Thyroid gland (tissue), 4 donors: Measurements from ENCODE around the gene EFR3B. TPM values are rescaled to one million over a fixed set of nuclear protein-coding genes. Genes with fewer than 3 reads are reported as not detected.
"Not testable (repeated sequence)": the region's sequence is repeated elsewhere in the genome, so short reads cannot be mapped to it uniquely, and the experiment has no call there.

Source experiments
- DNase-seq, 2 donors: peaks; one replicate each; pipeline ENCODE4 v3.0.0-alpha.2; 2019
- H3K27ac ChIP-seq, 3 donors: fragments of 200-600 bp; sonication (generic); 1 replicate in 2 of 3; 2 replicates in 1 of 3; pipeline ENCODE4 v1.5.1; 2016 to 2019; ENCODE audit warnings: mild to moderate bottlenecking in 1 of 3, moderate library complexity in 1 of 3
- H3K27me3 ChIP-seq: fragments of 200-600 bp; sonication (generic); one replicate; pipeline ENCODE4 v1.5.1; 2019
- H3K36me3 ChIP-seq, 2 donors: fragments of 200-600 bp; sonication (generic); one replicate each; pipeline ENCODE4 v1.5.1; 2016 to 2019
- H3K4me1 ChIP-seq, 2 donors: fragments of 200-600 bp; sonication (generic); one replicate each; pipeline ENCODE4 v1.5.1; 2017 to 2019
- H3K4me3 ChIP-seq, 3 donors: fragments of 200-600 bp; sonication (generic); replicated peaks in 1 of 3; 1 replicate in 2 of 3; 2 replicates in 1 of 3; pipeline ENCODE4 v1.5.1; 2016; ENCODE audit warnings: mild to moderate bottlenecking in 1 of 3
- H3K9me3 ChIP-seq: fragments of 200-600 bp; sonication (generic); one replicate; pipeline ENCODE4 v1.5.1; 2017
- CTCF ChIP-seq, 6 experiments: fragments of 200-600 bp in 3 of 6; fragments of 450-650 bp in 3 of 6; sonication (generic) in 3 of 6; IDR thresholded peaks; one replicate each; pipeline ENCODE4 v1.5.1; 2016 to 2019; ENCODE audit warnings: antibody characterized with exemption in 6 of 6, mild to moderate bottlenecking in 2 of 6, inconsistent platforms in 1 of 6, moderate library complexity in 1 of 6
- POLR2A ChIP-seq, 2 donors: fragments of 450-650 bp; IDR thresholded peaks; one replicate each; pipeline ENCODE4 v1.6.1; 2017; ENCODE audit warnings: antibody characterized with exemption in 2 of 2, mild to moderate bottlenecking in 2 of 2, moderate library complexity in 1 of 2
- WGBS, 2 donors: methylation state at CpG; one replicate each; pipeline ENCODE4 v1.1.5; 2017; 5-methylcytosine and 5-hydroxymethylcytosine counted together
- intact Hi-C: fragments of 100-400 bp; cut with DNase I; formaldehyde crosslinking; loops from one replicate; pipeline ENCODE4 v1.15.1; 2023
- total RNA-seq, 4 donors: library from RNA; depleted of rRNA; stranded (reverse); fragments of >200 nt; gene quantifications; one replicate each; pipeline ENCODE4 v1.2.3, GENCODE V29; 2016

The EFR3B gene
- total RNA-seq, 4 donors from 2014 or later = 17.3 to 21.5 (median 20.0) TPM

- Histone ChIP-seq H3K27me3 (no peaks in the 10 kb centered on the region), H3K36me3 (no peaks in the 10 kb centered on the region), H3K9me3 (no peaks in the 10 kb centered on the region), H3K4me1 (no peaks in the 10 kb centered on the region), H3K27ac (no peak overlapping the region), H3K4me3 (no peak overlapping the region)
- no peak for TF ChIP-seq POLR2A (IDR thresholded peaks at IDR 0.05)
- TF ChIP-seq CTCF (IDR thresholded peaks at IDR 0.05) = no peak
- intact Hi-C loops = no loop called here
- no peak for DNase-seq
- 84 to 94% methylated on average over 4 of the region's 4 CpGs for WGBS, 2 donors
These were observed 84.1 kb downstream of the EFR3B start for GRCh38 chr2:25125976-25126375.

DNA sequence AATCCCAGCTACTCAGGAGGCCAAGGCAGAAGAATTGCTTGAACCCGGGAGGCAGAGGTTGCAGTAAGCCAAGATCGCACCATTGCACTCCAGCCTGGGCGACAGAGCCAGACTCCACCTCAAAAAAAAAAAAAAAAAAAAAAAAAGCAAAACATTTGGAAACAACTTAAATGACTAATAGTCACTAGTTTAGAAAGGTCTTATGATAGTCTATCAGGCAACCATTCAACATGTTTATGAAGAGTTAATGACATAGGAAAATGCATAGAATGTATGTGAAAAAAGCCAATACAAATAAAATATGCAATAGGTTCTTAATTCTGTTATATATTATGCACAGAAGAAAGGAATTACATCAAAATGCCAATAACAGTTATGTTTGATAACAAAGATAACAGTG lies 85.2 kb downstream of the EFR3B start:
- H3K27ac ChIP-seq, H3K4me1 ChIP-seq, H3K27me3 ChIP-seq, H3K9me3 ChIP-seq, H3K4me3 ChIP-seq, H3K36me3 ChIP-seq, DNase-seq, intact Hi-C loops: not testable (repeated sequence)
- 83 to 84% methylated on average over 3 of the region's 3 CpGs for WGBS, 2 donors

GRCh38 chr2:25127646-25128045 lies 85.8 kb downstream of the EFR3B start:
- no peaks in the 10 kb centered on the region for H3K27me3 ChIP-seq
- no peaks in the 10 kb centered on the region for H3K9me3 ChIP-seq
- intact Hi-C loops = loop anchor here (2.0 kb wide), 1 partner anchor 151 kb away; no protein-coding TSS in a partner anchor
- DNase-seq = peak in 1 of 2 donors; percentile 20
- H3K27ac ChIP-seq = no peak overlapping the region
- peaks cover 0 to 4% of the 10 kb centered on the region in 2 donors for H3K36me3 ChIP-seq
- H3K4me3 ChIP-seq = no peak overlapping the region
- 54 to 81% methylated on average over 5 of the region's 5 CpGs for WGBS, 2 donors
- TF ChIP-seq CTCF (IDR thresholded peaks at IDR 0.05) = no peak
- TF ChIP-seq POLR2A (IDR thresholded peaks at IDR 0.05) = no peak
- no peaks in the 10 kb centered on the region for H3K4me1 ChIP-seq

DNA sequence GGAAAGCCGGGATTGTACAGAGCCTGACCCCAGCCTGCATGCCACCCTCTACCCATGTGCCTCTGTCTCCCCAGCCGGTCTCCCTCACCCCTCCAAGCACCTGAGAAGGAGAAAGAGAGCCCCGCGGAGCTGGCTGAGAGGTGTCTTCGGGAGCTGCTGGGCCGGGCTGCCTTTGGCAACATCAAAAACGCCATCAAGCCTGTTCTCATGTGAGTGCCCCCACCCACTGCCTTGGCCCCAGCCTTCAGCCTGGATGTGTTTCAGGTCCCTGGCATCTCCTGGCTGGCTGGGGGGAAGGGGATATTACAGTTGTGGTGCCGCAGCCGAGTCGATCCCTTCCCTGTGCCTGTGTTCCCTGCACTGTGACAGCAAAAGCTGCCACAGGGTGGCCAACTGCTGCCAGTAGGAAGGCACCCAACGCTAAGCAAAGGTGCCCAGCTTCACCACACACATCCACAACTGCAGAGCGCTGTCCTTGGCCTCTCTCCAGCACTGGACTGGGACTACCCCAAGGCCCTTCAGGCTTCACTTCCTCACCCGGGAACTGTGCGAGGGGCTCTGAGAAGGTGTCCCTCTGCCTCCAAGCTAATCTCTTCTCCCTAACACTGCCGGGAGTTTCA lies 88.1 kb downstream of the EFR3B start:
- Histone ChIP-seq H3K36me3 (peaks cover 0 to 13% of the 10 kb centered on the region in 2 donors), H3K4me3 (no peak overlapping the region), H3K9me3 (no peaks in the 10 kb centered on the region), H3K27me3 (no peaks in the 10 kb centered on the region), H3K4me1 (no peaks in the 10 kb centered on the region), H3K27ac (no peak overlapping the region)
- 90 to 91% methylated on average over 15 of the region's 15 CpGs for WGBS, 2 donors
- no peak for DNase-seq
- intact Hi-C loops = loop anchor here (2.0 kb wide), 1 partner anchor 153 kb away; no protein-coding TSS in a partner anchor
- no peak for TF ChIP-seq CTCF (IDR thresholded peaks at IDR 0.05)
- no peak for TF ChIP-seq POLR2A (IDR thresholded peaks at IDR 0.05)

DNA sequence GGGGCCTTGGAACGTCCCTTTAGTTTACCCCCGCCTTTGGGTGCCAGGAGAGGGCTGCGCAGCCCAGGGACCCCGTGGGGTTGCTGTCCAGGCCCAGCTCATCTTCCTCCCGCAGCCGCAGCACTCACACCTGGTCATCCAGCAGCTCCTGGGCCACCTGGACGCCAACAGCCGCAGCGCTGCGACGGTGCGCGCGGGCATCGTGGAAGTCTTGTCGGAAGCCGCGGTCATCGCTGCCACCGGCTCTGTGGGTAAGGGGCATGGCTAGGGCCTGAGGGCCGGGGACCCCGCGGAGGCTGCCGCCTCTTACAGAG lies 89.3 kb downstream of the EFR3B start:
- TF ChIP-seq POLR2A (IDR thresholded peaks at IDR 0.05) (no peak), CTCF (IDR thresholded peaks at IDR 0.05) (no peak)
- Histone ChIP-seq H3K4me3 (no peak overlapping the region), H3K36me3 (peaks cover 4 to 13% of the 10 kb centered on the region in 2 donors), H3K27ac (no peak overlapping the region), H3K27me3 (no peaks in the 10 kb centered on the region), H3K9me3 (no peaks in the 10 kb centered on the region), H3K4me1 (no peaks in the 10 kb centered on the region)
- no peak for DNase-seq
- intact Hi-C loops = no loop called here
- 67 to 74% methylated on average over 23 to 24 of the region's 24 CpGs for WGBS, 2 donors
